ENCODE data around the gene KRTAP25-1.

Gene KRTAP25-1

GRCh38 chr21:30248844-30249243 is 40.5 kb downstream of the KRTAP25-1 start:
- DNase-seq, result no peak

- DNase-seq, result no peak
Observed at GRCh38 chr21:30245061-30245460, 44.3 kb downstream of the KRTAP25-1 start.

GRCh38 chr21:30243691-30244090 is 45.6 kb downstream of the KRTAP25-1 start:
- DNase-seq, result no peak

- no peak for DNase-seq
Observed at GRCh38 chr21:30240661-30241060, 48.7 kb downstream of the KRTAP25-1 start.
